WERI-Rb-1 (cell line): Measurements from ENCODE around the gene MFAP3L.
"Not testable (repeated sequence)": the region's sequence is repeated elsewhere in the genome, so short reads cannot be mapped to it uniquely, and the experiment has no call there.

ENCODE experiments used
- DNase-seq: peaks from one replicate; pipeline ENCODE4 v3.0.0-alpha.2; 2020
- H3K27ac ChIP-seq: fragments of 250-450 bp; sonication (Bioruptor Pico); 2 replicates; pipeline ENCODE4 v1.5.1; 2020; ENCODE audit warnings: mild to moderate bottlenecking, moderate library complexity
- H3K27me3 ChIP-seq: fragments of 250-450 bp; sonication (Bioruptor Pico); 2 replicates; pipeline ENCODE4 v1.5.1; 2021; ENCODE audit warnings: mild to moderate bottlenecking, low read depth, moderate library complexity; ENCODE audit not compliant: insufficient read depth, severe bottlenecking
- H3K36me3 ChIP-seq: fragments of 250-450 bp; sonication (Bioruptor Pico); 2 replicates; pipeline ENCODE4 v1.5.1; 2020; ENCODE audit warnings: mild to moderate bottlenecking, moderate library complexity
- H3K4me3 ChIP-seq: 2 replicates; pipeline ENCODE4 v1.5.1; 2011; ENCODE audit warnings: low read depth, mild to moderate bottlenecking, control low read depth, low read length
- H3K9me3 ChIP-seq: fragments of 250-450 bp; sonication (Bioruptor Pico); 2 replicates; pipeline ENCODE4 v1.5.1; 2021; ENCODE audit warnings: mild to moderate bottlenecking, moderate library complexity; ENCODE audit not compliant: severe bottlenecking
- TF ChIP-seq, protein P1 (sequence below): IDR thresholded peaks from 2 replicates; pipeline ENCODE4 v1.5.1; 2011; ENCODE audit warnings: low read depth, mild to moderate bottlenecking, control low read depth, inconsistent platforms, low read length

MFAP3L gene

DNA sequence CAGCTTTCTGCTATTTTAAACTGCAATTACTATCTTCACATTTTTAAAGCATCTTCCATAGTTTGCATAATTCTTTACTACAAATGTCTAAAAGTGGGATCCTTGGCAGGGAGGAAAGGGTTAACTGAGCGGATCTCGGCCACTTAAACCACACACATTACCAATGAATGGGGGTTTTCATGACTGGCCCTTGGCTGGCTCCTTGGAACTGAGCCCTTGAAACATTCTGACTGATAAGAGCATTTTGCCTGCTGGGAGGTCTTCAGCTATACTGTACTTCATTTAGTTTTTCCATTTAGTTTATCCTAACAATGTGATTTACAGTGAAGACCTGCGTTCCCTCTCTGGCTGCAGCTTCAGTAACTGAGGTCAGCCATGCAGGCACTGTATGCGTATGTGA lies 31.7 kb upstream of the MFAP3L start:
- Histone ChIP-seq H3K27ac (no peak overlapping the region), H3K36me3 (peaks cover 40% of the 10 kb centered on the region), H3K9me3 (no peaks in the 10 kb centered on the region), H3K27me3 (no peaks in the 10 kb centered on the region), H3K4me3 (no peak overlapping the region)
- TF ChIP-seq, protein P1, sequence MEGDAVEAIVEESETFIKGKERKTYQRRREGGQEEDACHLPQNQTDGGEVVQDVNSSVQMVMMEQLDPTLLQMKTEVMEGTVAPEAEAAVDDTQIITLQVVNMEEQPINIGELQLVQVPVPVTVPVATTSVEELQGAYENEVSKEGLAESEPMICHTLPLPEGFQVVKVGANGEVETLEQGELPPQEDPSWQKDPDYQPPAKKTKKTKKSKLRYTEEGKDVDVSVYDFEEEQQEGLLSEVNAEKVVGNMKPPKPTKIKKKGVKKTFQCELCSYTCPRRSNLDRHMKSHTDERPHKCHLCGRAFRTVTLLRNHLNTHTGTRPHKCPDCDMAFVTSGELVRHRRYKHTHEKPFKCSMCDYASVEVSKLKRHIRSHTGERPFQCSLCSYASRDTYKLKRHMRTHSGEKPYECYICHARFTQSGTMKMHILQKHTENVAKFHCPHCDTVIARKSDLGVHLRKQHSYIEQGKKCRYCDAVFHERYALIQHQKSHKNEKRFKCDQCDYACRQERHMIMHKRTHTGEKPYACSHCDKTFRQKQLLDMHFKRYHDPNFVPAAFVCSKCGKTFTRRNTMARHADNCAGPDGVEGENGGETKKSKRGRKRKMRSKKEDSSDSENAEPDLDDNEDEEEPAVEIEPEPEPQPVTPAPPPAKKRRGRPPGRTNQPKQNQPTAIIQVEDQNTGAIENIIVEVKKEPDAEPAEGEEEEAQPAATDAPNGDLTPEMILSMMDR: no peak
- DNase-seq: no peak

- peaks cover 4% of the 10 kb centered on the region for H3K36me3 ChIP-seq
- no peaks in the 10 kb centered on the region for H3K27me3 ChIP-seq
- no peak overlapping the region for H3K4me3 ChIP-seq
- DNase-seq: no peak
- TF ChIP-seq, protein P1: no peak
- no peaks in the 10 kb centered on the region for H3K9me3 ChIP-seq
- H3K27ac ChIP-seq: no peak overlapping the region
These were observed 26.7 kb upstream of the MFAP3L start for GRCh38 chr4:170052919-170053318.

DNA sequence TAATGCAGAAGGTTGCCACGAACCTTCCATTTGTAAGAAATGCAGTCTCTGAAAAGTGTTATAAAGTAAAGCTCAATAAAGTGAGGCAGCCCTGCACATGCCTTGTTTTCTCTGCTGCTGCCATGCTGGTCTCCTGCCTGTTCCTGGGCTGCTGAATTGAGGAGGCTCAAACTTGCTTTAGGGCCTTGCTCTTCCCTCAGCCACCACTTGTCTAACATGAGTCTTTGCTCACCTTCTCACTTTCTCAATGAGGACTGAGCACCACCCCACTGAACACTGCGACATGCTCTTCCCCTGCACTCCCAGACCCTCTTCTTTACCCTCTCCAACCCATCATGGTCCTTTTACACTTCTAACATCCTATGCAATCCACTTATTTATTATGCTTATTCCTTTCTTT lies 25.2 kb upstream of the MFAP3L start:
- TF ChIP-seq, protein P1: no peak
- no peaks in the 10 kb centered on the region for H3K36me3 ChIP-seq
- H3K27ac ChIP-seq: no peak overlapping the region

DNA sequence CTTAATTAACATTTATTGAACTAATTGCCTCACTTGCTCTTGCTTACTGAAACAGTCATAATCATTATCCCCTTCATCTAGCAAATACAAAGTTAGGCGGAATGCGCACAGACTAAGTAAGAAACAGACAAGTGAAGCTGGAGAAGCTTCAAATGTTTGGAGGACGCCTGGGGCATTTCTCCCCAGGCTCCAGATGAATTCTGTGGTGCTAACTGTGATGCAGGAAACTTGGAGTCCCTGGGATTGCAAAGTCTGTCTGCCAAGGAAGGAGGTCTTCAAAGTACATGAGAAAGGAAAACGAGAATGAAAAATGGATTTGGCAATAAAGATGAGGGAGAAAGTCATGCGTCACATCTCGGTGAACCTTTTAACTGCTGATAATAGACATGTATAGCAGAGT lies 23.6 kb upstream of the MFAP3L start:
- H3K9me3 ChIP-seq: peaks cover 4% of the 10 kb centered on the region
- no peak overlapping the region for H3K27ac ChIP-seq
- H3K4me3 ChIP-seq: no peak overlapping the region
- H3K36me3 ChIP-seq: no peaks in the 10 kb centered on the region
- no peak for DNase-seq
- no peaks in the 10 kb centered on the region for H3K27me3 ChIP-seq
- TF ChIP-seq, protein P1: no peak

More for the DNA sequence above, 25.2 kb upstream of the MFAP3L start:
- H3K27me3 ChIP-seq: no peaks in the 10 kb centered on the region
- no peak overlapping the region for H3K4me3 ChIP-seq
- no peaks in the 10 kb centered on the region for H3K9me3 ChIP-seq
- DNase-seq: no peak

GRCh38 chr4:170047771-170048354 lies 21.7 kb upstream of the MFAP3L start:
- Histone ChIP-seq H3K27ac (peak overlapping the region; percentile 43; the same call in 1 of the 2 replicates), H3K36me3 (no peaks in the 10 kb centered on the region), H3K9me3 (peaks cover 4% of the 10 kb centered on the region), H3K4me3 (no peak overlapping the region), H3K27me3 (no peaks in the 10 kb centered on the region)
- peak; percentile 66 for DNase-seq
- TF ChIP-seq, protein P1: peak; percentile 58

GRCh38 chr4:170046156-170046555 lies 20.0 kb upstream of the MFAP3L start:
- H3K9me3 ChIP-seq, H3K27me3 ChIP-seq, H3K36me3 ChIP-seq, H3K4me3 ChIP-seq, DNase-seq, H3K27ac ChIP-seq: not testable (repeated sequence)
